ENCODE measurements around the gene TRPT1. TPM values are rescaled to one million over a fixed set of nuclear protein-coding genes. Genes with fewer than 3 reads are reported as not detected.
A peak's percentile ranks its signal among the peaks of the same experiment; 100 is the strongest.

Gene TRPT1
- polyA plus RNA-seq, 1 donor, result 38.3 TPM

- peak in 1 of 2 donors; percentile 72 for DNase-seq
- H3K27me3 ChIP-seq (ENCODE audit: control insufficient read depth, insufficient read depth, low read length), result no peaks in the 10 kb centered on the region
- H3K36me3 ChIP-seq (ENCODE audit: control insufficient read depth, insufficient read depth, low read length), result no peaks in the 10 kb centered on the region
- peak overlapping the region; percentile 85 for H3K27ac ChIP-seq (ENCODE audit: low read length)
- H3K9me3 ChIP-seq (ENCODE audit: control insufficient read depth, low read depth, low read length), result no peaks in the 10 kb centered on the region
- 0% methylated on average over 1 of the region's 13 CpGs for WGBS (ENCODE audit: insufficient coverage, low lambda C conversion rate)
- H3K4me1 ChIP-seq (ENCODE audit: control insufficient read depth, insufficient read depth, low read length), result peaks cover 47% of the 10 kb centered on the region
- peak overlapping the region; percentile 87 for H3K4me3 ChIP-seq (ENCODE audit: low read length)
Measured at GRCh38 chr11:64229744-64230170, 3.8 kb upstream of the TRPT1 start.

- no CpG with 5 or more reads among the region's 12 CpGs for WGBS (ENCODE audit: insufficient coverage, low lambda C conversion rate)
- Histone ChIP-seq H3K27me3 (ENCODE audit: control insufficient read depth, insufficient read depth, low read length) (no peaks in the 10 kb centered on the region), H3K27ac (ENCODE audit: low read length) (peak overlapping the region; percentile 85), H3K4me1 (ENCODE audit: control insufficient read depth, insufficient read depth, low read length) (peaks cover 47% of the 10 kb centered on the region), H3K9me3 (ENCODE audit: control insufficient read depth, low read depth, low read length) (no peaks in the 10 kb centered on the region), H3K36me3 (ENCODE audit: control insufficient read depth, insufficient read depth, low read length) (peaks cover 3% of the 10 kb centered on the region), H3K4me3 (ENCODE audit: low read length) (peak overlapping the region; percentile 87)
- no peak for DNase-seq
Measured at GRCh38 chr11:64229090-64229743, 3.2 kb upstream of the TRPT1 start.

GRCh38 chr11:64227405-64227956, 1.5 kb upstream of the TRPT1 start:
- Histone ChIP-seq H3K4me1 (ENCODE audit: control insufficient read depth, insufficient read depth, low read length) (peaks cover 45% of the 10 kb centered on the region), H3K4me3 (ENCODE audit: low read length) (peak overlapping the region; percentile 98)
- no CpG with 5 or more reads among the region's 3 CpGs for WGBS (ENCODE audit: insufficient coverage, low lambda C conversion rate)

GRCh38 chr11:64226507-64227051, 593 bp upstream of the TRPT1 start:
- WGBS (ENCODE audit: insufficient coverage, low lambda C conversion rate), result no CpG with 5 or more reads among the region's 26 CpGs
- Histone ChIP-seq H3K9me3 (ENCODE audit: control insufficient read depth, low read depth, low read length) (no peaks in the 10 kb centered on the region), H3K4me1 (ENCODE audit: control insufficient read depth, insufficient read depth, low read length) (peaks cover 37% of the 10 kb centered on the region), H3K36me3 (ENCODE audit: control insufficient read depth, insufficient read depth, low read length) (peaks cover 15% of the 10 kb centered on the region), H3K4me3 (ENCODE audit: low read length) (peak overlapping the region; percentile 98), H3K27ac (ENCODE audit: low read length) (peak overlapping the region; percentile 46), H3K27me3 (ENCODE audit: control insufficient read depth, insufficient read depth, low read length) (no peaks in the 10 kb centered on the region)
- DNase-seq, result peak in 1 of 2 donors; percentile 68

More at GRCh38 chr11:64227405-64227956, 1.5 kb upstream of the TRPT1 start:
- Histone ChIP-seq H3K27me3 (ENCODE audit: control insufficient read depth, insufficient read depth, low read length) (no peaks in the 10 kb centered on the region), H3K9me3 (ENCODE audit: control insufficient read depth, low read depth, low read length) (no peaks in the 10 kb centered on the region), H3K27ac (ENCODE audit: low read length) (no peak overlapping the region), H3K36me3 (ENCODE audit: control insufficient read depth, insufficient read depth, low read length) (peaks cover 15% of the 10 kb centered on the region)
- DNase-seq, result no peak

GRCh38 chr11:64224891-64225607, 937 bp downstream of the TRPT1 start:
- no peak for DNase-seq
- Histone ChIP-seq H3K27ac (ENCODE audit: low read length) (peak overlapping the region; percentile 37), H3K27me3 (ENCODE audit: control insufficient read depth, insufficient read depth, low read length) (no peaks in the 10 kb centered on the region), H3K36me3 (ENCODE audit: control insufficient read depth, insufficient read depth, low read length) (peaks cover 26% of the 10 kb centered on the region), H3K9me3 (ENCODE audit: control insufficient read depth, low read depth, low read length) (no peaks in the 10 kb centered on the region), H3K4me1 (ENCODE audit: control insufficient read depth, insufficient read depth, low read length) (peaks cover 33% of the 10 kb centered on the region), H3K4me3 (ENCODE audit: low read length) (peak overlapping the region; percentile 98)
- WGBS (ENCODE audit: insufficient coverage, low lambda C conversion rate), result no CpG with 5 or more reads among the region's 22 CpGs

GRCh38 chr11:64224151-64224890, 1.7 kb downstream of the TRPT1 start:
- H3K27me3 ChIP-seq (ENCODE audit: control insufficient read depth, insufficient read depth, low read length), result no peaks in the 10 kb centered on the region
- WGBS (ENCODE audit: insufficient coverage, low lambda C conversion rate), result no CpG with 5 or more reads among the region's 17 CpGs
- peaks cover 26% of the 10 kb centered on the region for H3K4me1 ChIP-seq (ENCODE audit: control insufficient read depth, insufficient read depth, low read length)

GRCh38 chr11:64223001-64223651, 2.9 kb downstream of the TRPT1 start:
- no peak overlapping the region for H3K4me3 ChIP-seq (ENCODE audit: low read length)
- DNase-seq, result peak in 1 of 2 donors; percentile 52
- no peaks in the 10 kb centered on the region for H3K9me3 ChIP-seq (ENCODE audit: control insufficient read depth, low read depth, low read length)
- no peak overlapping the region for H3K27ac ChIP-seq (ENCODE audit: low read length)
- no peaks in the 10 kb centered on the region for H3K27me3 ChIP-seq (ENCODE audit: control insufficient read depth, insufficient read depth, low read length)
- no CpG with 5 or more reads among the region's 24 CpGs for WGBS (ENCODE audit: insufficient coverage, low lambda C conversion rate)
- peaks cover 22% of the 10 kb centered on the region for H3K4me1 ChIP-seq (ENCODE audit: control insufficient read depth, insufficient read depth, low read length)
- H3K36me3 ChIP-seq (ENCODE audit: control insufficient read depth, insufficient read depth, low read length), result peaks cover 29% of the 10 kb centered on the region

More at GRCh38 chr11:64224151-64224890, 1.7 kb downstream of the TRPT1 start:
- peaks cover 29% of the 10 kb centered on the region for H3K36me3 ChIP-seq (ENCODE audit: control insufficient read depth, insufficient read depth, low read length)
- no peak overlapping the region for H3K4me3 ChIP-seq (ENCODE audit: low read length)
- H3K9me3 ChIP-seq (ENCODE audit: control insufficient read depth, low read depth, low read length), result no peaks in the 10 kb centered on the region
- DNase-seq, result no peak
- H3K27ac ChIP-seq (ENCODE audit: low read length), result no peak overlapping the region

GRCh38 chr11:64222651-64223000, 3.4 kb downstream of the TRPT1 start:
- H3K4me3 ChIP-seq (ENCODE audit: low read length), result no peak overlapping the region
- no peaks in the 10 kb centered on the region for H3K9me3 ChIP-seq (ENCODE audit: control insufficient read depth, low read depth, low read length)
- H3K27ac ChIP-seq (ENCODE audit: low read length), result no peak overlapping the region
- no peaks in the 10 kb centered on the region for H3K27me3 ChIP-seq (ENCODE audit: control insufficient read depth, insufficient read depth, low read length)
- no CpG with 5 or more reads among the region's 9 CpGs for WGBS (ENCODE audit: insufficient coverage, low lambda C conversion rate)
- peaks cover 22% of the 10 kb centered on the region for H3K4me1 ChIP-seq (ENCODE audit: control insufficient read depth, insufficient read depth, low read length)
- no peak for DNase-seq
- H3K36me3 ChIP-seq (ENCODE audit: control insufficient read depth, insufficient read depth, low read length), result peaks cover 29% of the 10 kb centered on the region

GRCh38 chr11:64220798-64221197, 5.2 kb downstream of the TRPT1 start:
- Histone ChIP-seq H3K4me1 (ENCODE audit: control insufficient read depth, insufficient read depth, low read length) (peaks cover 9% of the 10 kb centered on the region), H3K9me3 (ENCODE audit: control insufficient read depth, low read depth, low read length) (no peaks in the 10 kb centered on the region), H3K4me3 (ENCODE audit: low read length) (no peak overlapping the region), H3K36me3 (ENCODE audit: control insufficient read depth, insufficient read depth, low read length) (peaks cover 29% of the 10 kb centered on the region), H3K27me3 (ENCODE audit: control insufficient read depth, insufficient read depth, low read length) (no peaks in the 10 kb centered on the region), H3K27ac (ENCODE audit: low read length) (no peak overlapping the region)
- no CpG with 5 or more reads among the region's 14 CpGs for WGBS (ENCODE audit: insufficient coverage, low lambda C conversion rate)
- no peak for DNase-seq
